Choroid plexus epithelial cell (primary cell): ENCODE data around the gene TECPR2.

Source experiments
- DNase-seq: peaks from one replicate; pipeline ENCODE4 v3.0.0-alpha.2; 2010; ENCODE audit warnings: low read depth
- H3K4me3 ChIP-seq: 2 replicates; pipeline ENCODE4 v1.5.1; 2011; ENCODE audit warnings: low read depth, mild to moderate bottlenecking, control low read depth, low read length, moderate library complexity
- CTCF ChIP-seq: conservative IDR thresholded peaks from 2 replicates; pipeline ENCODE4 v1.5.1; 2011; ENCODE audit warnings: low read depth, mild to moderate bottlenecking, control low read depth, inconsistent platforms, low read length, moderate library complexity

Gene TECPR2

GRCh38 chr14:102450206-102451063 is 87.7 kb downstream of the TECPR2 start:
- H3K4me3 ChIP-seq, result no peak overlapping the region
- no peak for TF ChIP-seq CTCF
- DNase-seq, result no peak

- no peak for TF ChIP-seq CTCF
- DNase-seq, result no peak
- no peak overlapping the region for H3K4me3 ChIP-seq
Measured at GRCh38 chr14:102451064-102451352, 88.3 kb downstream of the TECPR2 start.

- H3K4me3 ChIP-seq, result no peak overlapping the region
- DNase-seq, result no peak
- TF ChIP-seq CTCF, result no peak
Measured at GRCh38 chr14:102452302-102452701, 89.6 kb downstream of the TECPR2 start.

GRCh38 chr14:102454711-102455110 is 92.0 kb downstream of the TECPR2 start:
- TF ChIP-seq CTCF, result no peak
- H3K4me3 ChIP-seq, result no peak overlapping the region
- no peak for DNase-seq

GRCh38 chr14:102457509-102457908 is 94.8 kb downstream of the TECPR2 start:
- no peak for DNase-seq
- TF ChIP-seq CTCF, result no peak
- H3K4me3 ChIP-seq, result no peak overlapping the region

GRCh38 chr14:102461490-102462338 is 99.0 kb downstream of the TECPR2 start:
- TF ChIP-seq CTCF, result no peak
- H3K4me3 ChIP-seq, result no peak overlapping the region
- DNase-seq, result no peak
